Mesodermal cell (in vitro differentiated cells): ENCODE measurements around the gene NAV2.

ENCODE experiments used
- H3K27ac ChIP-seq: 2 replicates; pipeline ENCODE4 v1.7.0; 2013; ENCODE audit warnings: mild to moderate bottlenecking, low read depth, low read length, moderate library complexity; ENCODE audit not compliant: severe bottlenecking
- H3K36me3 ChIP-seq: 2 replicates; pipeline ENCODE4 v1.7.1; 2013; ENCODE audit warnings: mild to moderate bottlenecking, low read length, moderate library complexity; ENCODE audit not compliant: control insufficient read depth, insufficient read depth
- H3K4me1 ChIP-seq: one replicate; pipeline ENCODE4 v1.7.1; 2013; ENCODE audit warnings: mild to moderate bottlenecking, low read length; ENCODE audit not compliant: insufficient read depth, control insufficient read depth, poor library complexity, severe bottlenecking
- H3K4me3 ChIP-seq: 2 replicates; pipeline ENCODE4 v1.7.0; 2013; ENCODE audit warnings: low read length, control low read depth, mild to moderate bottlenecking; ENCODE audit not compliant: insufficient read depth, poor library complexity, severe bottlenecking; ENCODE audit errors: extremely low read depth
- H3K9me3 ChIP-seq: 2 replicates; pipeline ENCODE4 v1.7.1; 2013; ENCODE audit warnings: mild to moderate bottlenecking, low read length, moderate library complexity; ENCODE audit not compliant: control insufficient read depth
- WGBS, 2 experiments: methylation state at CpG; one replicate each; pipeline ENCODE4 v1.1.5; 2013; ENCODE audit warnings: missing lambda C conversion rate in 2 of 2; ENCODE audit not compliant: insufficient coverage in 2 of 2; 5-methylcytosine and 5-hydroxymethylcytosine counted together

Gene NAV2

GRCh38 chr11:20020716-20021115 lies 308.1 kb downstream of the NAV2 start:
- peaks cover 39% of the 10 kb centered on the region for H3K4me1 ChIP-seq
- H3K9me3 ChIP-seq = no peaks in the 10 kb centered on the region
- WGBS, 2 experiments = 86 to 98% methylated on average over 4 of the region's 4 CpGs
- H3K36me3 ChIP-seq = no peaks in the 10 kb centered on the region
- no peak overlapping the region for H3K27ac ChIP-seq
- H3K4me3 ChIP-seq = no peak overlapping the region

GRCh38 chr11:20021212-20021611 lies 308.6 kb downstream of the NAV2 start:
- 81% methylated on average over 3 of the region's 4 CpGs; no CpG with 5 or more reads in 1 of the 2 experiments for WGBS, 2 experiments
- H3K27ac ChIP-seq = no peak overlapping the region
- no peaks in the 10 kb centered on the region for H3K9me3 ChIP-seq
- H3K4me3 ChIP-seq = no peak overlapping the region
- peaks cover 40% of the 10 kb centered on the region for H3K4me1 ChIP-seq
- no peaks in the 10 kb centered on the region for H3K36me3 ChIP-seq

GRCh38 chr11:20021771-20022362 lies 309.2 kb downstream of the NAV2 start:
- H3K9me3 ChIP-seq = no peaks in the 10 kb centered on the region
- H3K4me3 ChIP-seq = peak overlapping the region; percentile 54
- H3K4me1 ChIP-seq = peaks cover 40% of the 10 kb centered on the region
- no peaks in the 10 kb centered on the region for H3K36me3 ChIP-seq
- H3K27ac ChIP-seq = peak overlapping the region; percentile 86
- no CpG with 5 or more reads among the region's 4 CpGs for WGBS, 2 experiments

GRCh38 chr11:20022363-20023081 lies 309.9 kb downstream of the NAV2 start:
- H3K4me3 ChIP-seq = peak overlapping the region; percentile 54
- H3K4me1 ChIP-seq = peaks cover 37% of the 10 kb centered on the region
- H3K36me3 ChIP-seq = no peaks in the 10 kb centered on the region
- 7 to 12% methylated on average over 7 to 9 of the region's 10 CpGs for WGBS, 2 experiments
- H3K27ac ChIP-seq = peak overlapping the region; percentile 86
- H3K9me3 ChIP-seq = no peaks in the 10 kb centered on the region

GRCh38 chr11:20023082-20023426 lies 310.4 kb downstream of the NAV2 start:
- Histone ChIP-seq H3K9me3 (no peaks in the 10 kb centered on the region), H3K4me3 (peak overlapping the region; percentile 54), H3K27ac (peak overlapping the region; percentile 86), H3K4me1 (peaks cover 40% of the 10 kb centered on the region), H3K36me3 (no peaks in the 10 kb centered on the region)
- 0 to 4% methylated on average over 3 to 4 of the region's 6 CpGs for WGBS, 2 experiments

- peak overlapping the region; percentile 86 for H3K27ac ChIP-seq
- H3K36me3 ChIP-seq = no peaks in the 10 kb centered on the region
- H3K4me1 ChIP-seq = peaks cover 44% of the 10 kb centered on the region
- peak overlapping the region; percentile 54 for H3K4me3 ChIP-seq
- H3K9me3 ChIP-seq = no peaks in the 10 kb centered on the region
- WGBS, 2 experiments = 42 to 46% methylated on average over 5 of the region's 6 CpGs
These were observed 311.7 kb downstream of the NAV2 start for GRCh38 chr11:20024172-20024935.

GRCh38 chr11:20025332-20025840 lies 312.7 kb downstream of the NAV2 start:
- Histone ChIP-seq H3K9me3 (no peaks in the 10 kb centered on the region), H3K4me1 (peaks cover 44% of the 10 kb centered on the region), H3K36me3 (no peaks in the 10 kb centered on the region), H3K27ac (peak overlapping the region; percentile 54), H3K4me3 (peak overlapping the region; percentile 18)
- WGBS, 2 experiments = 20 to 23% methylated on average over 7 to 8 of the region's 8 CpGs

- no peaks in the 10 kb centered on the region for H3K9me3 ChIP-seq
These were observed 314.3 kb downstream of the NAV2 start for GRCh38 chr11:20026629-20027555.

GRCh38 chr11:20027556-20028013 lies 314.9 kb downstream of the NAV2 start:
- H3K4me3 ChIP-seq = no peak overlapping the region

More at GRCh38 chr11:20026629-20027555, 314.3 kb downstream of the NAV2 start:
- H3K4me1 ChIP-seq = peaks cover 46% of the 10 kb centered on the region
- no peak overlapping the region for H3K4me3 ChIP-seq
- H3K36me3 ChIP-seq = no peaks in the 10 kb centered on the region
- 22 to 24% methylated on average over 10 to 11 of the region's 15 CpGs for WGBS, 2 experiments
- H3K27ac ChIP-seq = peak overlapping the region; percentile 39

GRCh38 chr11:20029193-20029592 lies 316.6 kb downstream of the NAV2 start:
- Histone ChIP-seq H3K27ac (no peak overlapping the region), H3K9me3 (no peaks in the 10 kb centered on the region), H3K4me1 (peaks cover 44% of the 10 kb centered on the region), H3K36me3 (no peaks in the 10 kb centered on the region), H3K4me3 (no peak overlapping the region)
- WGBS, 2 experiments = 92 to 96% methylated on average over 1 to 3 of the region's 3 CpGs

More at GRCh38 chr11:20027556-20028013, 314.9 kb downstream of the NAV2 start:
- no peaks in the 10 kb centered on the region for H3K36me3 ChIP-seq
- no CpG with 5 or more reads among the region's 4 CpGs for whole genome bisulfite sequencing, 2 experiments
- peaks cover 44% of the 10 kb centered on the region for H3K4me1 ChIP-seq
- peak overlapping the region; percentile 39 for H3K27ac ChIP-seq
- H3K9me3 ChIP-seq = no peaks in the 10 kb centered on the region
